ENCODE measurements around the gene STT3A. TPM values are rescaled to one million over a fixed set of nuclear protein-coding genes. Genes with fewer than 3 reads are reported as not detected.

Gene STT3A
- 127 and 143 TPM in 2 replicates for total RNA-seq

DNA sequence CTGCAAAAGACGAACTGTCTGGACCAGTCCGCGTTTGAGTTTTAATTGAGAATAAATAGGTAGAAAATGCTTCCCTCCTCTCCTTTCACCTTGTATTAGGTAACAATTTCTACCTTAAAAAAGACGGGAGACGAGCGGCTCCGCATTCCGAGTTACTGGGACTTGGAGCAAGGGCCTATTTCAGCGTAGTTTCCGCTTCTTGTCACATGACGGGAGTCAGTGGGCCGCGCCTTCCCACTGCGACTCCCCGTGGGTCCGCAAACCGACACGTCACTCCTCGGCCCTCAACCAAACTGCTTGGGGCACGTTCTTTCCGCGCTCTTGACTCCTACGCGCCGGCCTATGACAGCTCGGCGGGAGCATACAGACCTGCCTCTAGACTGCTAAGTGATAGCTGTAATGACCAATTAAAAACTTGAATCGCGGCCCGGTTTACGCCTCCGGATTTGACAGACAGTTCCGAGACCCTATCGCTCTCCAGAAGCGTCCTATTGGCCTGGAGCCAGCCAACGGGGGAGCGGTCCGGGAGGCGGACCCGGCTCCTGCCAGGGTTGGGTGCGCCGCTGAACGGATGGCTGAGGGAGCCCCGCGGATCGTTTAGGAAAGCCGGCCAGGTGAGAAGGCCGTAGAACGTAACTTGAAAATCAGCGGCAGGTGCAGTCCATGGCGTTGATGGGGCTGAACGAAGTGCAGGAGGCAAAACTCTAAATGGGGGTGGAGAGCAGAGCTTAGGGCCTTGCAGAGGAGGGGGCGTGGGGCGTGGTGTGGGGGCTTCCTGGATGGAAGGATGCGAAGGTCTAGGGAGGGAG lies at the start of gene STT3A:
Gene STT3A (plus strand): TSS at position 548 of the 809 bp plus-strand sequence. CDS start 3,064 bp downstream, outside the sequence.

DNA sequence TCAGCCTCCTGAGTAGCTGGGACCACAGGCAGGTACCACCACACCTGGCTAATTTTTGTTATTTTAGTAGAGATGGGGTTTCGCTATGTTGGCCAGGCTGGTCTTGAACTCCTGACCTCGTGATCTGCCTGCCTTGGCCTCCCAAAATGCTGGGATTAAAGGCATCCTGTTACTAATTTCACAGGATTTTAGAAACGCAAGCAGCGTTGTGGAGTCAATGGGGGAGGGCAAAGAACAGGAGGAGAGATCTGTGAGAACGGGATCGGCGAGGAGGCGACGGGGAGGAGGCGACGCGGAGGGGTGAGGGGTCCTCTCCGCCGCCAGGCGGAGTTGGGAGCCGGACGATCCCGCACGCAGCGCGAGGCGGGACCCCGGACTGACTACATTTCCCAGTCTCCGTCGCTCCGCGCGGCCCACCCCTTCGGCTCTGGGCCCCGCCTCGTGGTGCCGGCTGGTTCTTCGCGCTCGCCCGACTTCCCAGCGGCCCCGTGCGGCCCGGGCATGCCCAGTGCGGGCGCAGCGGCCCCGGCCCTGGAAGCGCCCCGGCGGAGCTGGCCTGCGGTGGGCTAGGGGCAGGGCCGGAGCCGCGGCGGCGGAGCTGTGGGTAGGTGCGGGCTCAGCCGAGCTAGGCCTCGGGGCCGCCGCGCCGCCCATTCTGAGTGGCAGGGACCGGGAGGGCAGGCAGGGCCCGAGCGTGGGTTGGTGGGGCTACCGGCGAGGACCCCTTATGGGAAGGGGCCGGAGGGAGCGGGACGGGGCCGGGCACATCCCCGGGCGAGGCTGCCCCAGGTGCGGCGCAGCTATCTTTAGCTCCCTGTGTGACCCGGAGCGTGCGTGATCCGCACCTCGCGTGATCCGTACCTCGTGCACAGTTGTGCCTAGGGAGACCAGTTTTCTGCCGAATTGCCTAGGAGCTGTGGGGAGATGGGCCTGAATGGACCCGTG lies 23.4 kb upstream of the STT3A start, which contains the start of gene EI24:
Gene EI24 (plus strand): TSS at position 508 of the 945 bp plus-strand sequence. CDS start 3,051 bp downstream, outside the sequence.

DNA sequence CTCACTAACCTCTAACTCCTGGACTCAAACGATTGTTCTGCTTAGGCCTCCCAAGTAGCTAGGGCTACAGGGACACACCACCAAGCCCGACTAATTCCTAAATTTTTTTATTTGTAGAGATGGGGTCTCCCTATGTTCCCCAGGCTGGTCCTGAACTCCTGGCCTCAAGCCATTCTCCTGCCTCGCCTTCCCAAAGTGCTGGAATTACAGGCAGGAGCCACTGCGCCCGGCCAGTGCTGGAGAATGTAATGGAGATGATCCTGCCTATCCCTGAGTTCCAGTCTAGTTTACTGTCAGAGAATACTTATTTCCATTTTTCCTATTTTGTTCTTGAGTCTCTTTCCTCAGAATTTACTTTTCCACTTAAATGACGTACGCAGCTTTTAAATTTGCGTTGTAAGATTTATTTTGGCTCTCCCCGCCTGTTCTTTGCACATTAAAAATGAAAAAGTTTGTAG lies 32.1 kb downstream of the STT3A start, which contains the start of gene CHEK1:
Gene CHEK1 (plus strand): TSS at position 408 of the 458 bp plus-strand sequence. CDS start 1,606 bp downstream, outside the sequence.

Other genes starting within 250 kb of the STT3A start
- 16.0 and 23.6 TPM in 2 replicates for gene FEZ1, start 96.6 kb upstream of the STT3A start, total RNA-seq
- 84.9 and 131 TPM in 2 replicates for gene EI24, start 23.4 kb upstream of the STT3A start, total RNA-seq
- gene CHEK1, start 32.3 kb downstream of the STT3A start, total RNA-seq: 11.4 and 35.7 TPM in 2 replicates
- not detected in 2 replicates for gene ACRV1, start 88.0 kb downstream of the STT3A start, total RNA-seq
- gene PATE1, start 153.4 kb downstream of the STT3A start, total RNA-seq: not detected in 2 replicates
- not detected in 2 replicates for gene PATE2, start 186.0 kb downstream of the STT3A start, total RNA-seq
- gene PATE3, start 195.3 kb downstream of the STT3A start, total RNA-seq: not detected in 2 replicates
- not detected in 2 replicates for gene PATE4, start 240.5 kb downstream of the STT3A start, total RNA-seq